Measurements from ENCODE around the gene SUMF1. TPM values are rescaled to one million over a fixed set of nuclear protein-coding genes. Genes with fewer than 3 reads are reported as not detected.

SUMF1 gene
- total RNA-seq: 10.6 and 11.1 TPM in 2 replicates
- long read RNA-seq, transcript SUMF1-201 (9 exons, 2,159 nt): major isoform, 14 of 35 reads
- long read RNA-seq, partial matches to known transcripts: 4 of 35 reads
- long read RNA-seq, other reads (novel, unspliced or antisense): 12 of 35 reads

DNA sequence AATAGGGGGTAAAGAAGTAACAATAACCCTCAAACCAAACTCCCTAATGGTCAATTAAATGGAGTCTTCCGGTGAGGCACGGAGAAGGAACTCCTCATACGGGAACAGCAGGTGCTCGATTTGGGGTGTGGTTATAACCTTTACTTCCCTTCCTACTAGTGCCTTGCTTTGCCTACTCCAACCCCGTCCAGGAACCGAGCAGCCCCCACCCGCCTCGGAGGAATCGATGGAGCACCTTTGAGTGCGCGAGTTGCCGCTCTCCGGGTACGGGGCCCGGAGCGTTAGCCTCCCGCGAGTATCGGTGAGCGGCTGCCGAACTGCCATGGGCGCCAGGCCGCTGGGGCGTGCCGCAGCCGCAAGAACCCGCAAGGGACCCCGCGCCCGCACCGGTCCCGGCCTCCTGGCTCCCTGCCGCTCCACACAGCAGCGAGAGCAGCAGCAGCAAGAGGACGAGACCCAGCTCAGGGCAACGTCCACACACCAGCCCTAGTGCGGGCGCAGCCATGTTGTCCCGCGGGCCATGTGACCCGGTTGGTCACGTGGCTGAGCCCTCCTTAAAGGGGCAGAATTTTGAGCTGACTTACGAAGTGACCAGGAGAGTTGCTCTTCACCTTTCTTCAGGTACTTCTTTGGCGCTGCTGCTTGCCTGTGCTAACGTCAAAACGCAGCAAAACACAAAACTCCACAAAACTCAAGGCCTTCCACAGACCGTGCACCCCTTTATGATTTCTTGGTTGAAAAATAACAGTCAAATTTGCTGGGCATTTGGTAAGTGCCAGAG lies at the start of gene SUMF1:
TSS of gene SUMF1 (minus strand) at position 529 of the 781 bp plus-strand sequence. CDS start at position 505, 24 bp downstream.
- H3K27ac Mint-ChIP-seq (ENCODE audit: unreplicated experiment): peak within 1 kb of the TSS; percentile 96
- no peaks in the 10 kb centered on the region for H3K36me3 Mint-ChIP-seq (ENCODE audit: low read depth)
- DNase-seq (ENCODE audit: low read depth, low spot score): peak; percentile 65
- no peaks in the 10 kb centered on the region for H3K9me3 Mint-ChIP-seq
- H3K4me3 Mint-ChIP-seq: peak within 1 kb of the TSS; percentile 94
- TF ChIP-seq, protein P1, sequence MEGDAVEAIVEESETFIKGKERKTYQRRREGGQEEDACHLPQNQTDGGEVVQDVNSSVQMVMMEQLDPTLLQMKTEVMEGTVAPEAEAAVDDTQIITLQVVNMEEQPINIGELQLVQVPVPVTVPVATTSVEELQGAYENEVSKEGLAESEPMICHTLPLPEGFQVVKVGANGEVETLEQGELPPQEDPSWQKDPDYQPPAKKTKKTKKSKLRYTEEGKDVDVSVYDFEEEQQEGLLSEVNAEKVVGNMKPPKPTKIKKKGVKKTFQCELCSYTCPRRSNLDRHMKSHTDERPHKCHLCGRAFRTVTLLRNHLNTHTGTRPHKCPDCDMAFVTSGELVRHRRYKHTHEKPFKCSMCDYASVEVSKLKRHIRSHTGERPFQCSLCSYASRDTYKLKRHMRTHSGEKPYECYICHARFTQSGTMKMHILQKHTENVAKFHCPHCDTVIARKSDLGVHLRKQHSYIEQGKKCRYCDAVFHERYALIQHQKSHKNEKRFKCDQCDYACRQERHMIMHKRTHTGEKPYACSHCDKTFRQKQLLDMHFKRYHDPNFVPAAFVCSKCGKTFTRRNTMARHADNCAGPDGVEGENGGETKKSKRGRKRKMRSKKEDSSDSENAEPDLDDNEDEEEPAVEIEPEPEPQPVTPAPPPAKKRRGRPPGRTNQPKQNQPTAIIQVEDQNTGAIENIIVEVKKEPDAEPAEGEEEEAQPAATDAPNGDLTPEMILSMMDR (conservative IDR thresholded peaks at IDR 0.05): no peak
- H3K4me1 Mint-ChIP-seq: peaks cover 11% of the 10 kb centered on the region
- H3K27me3 Mint-ChIP-seq (ENCODE audit: low read depth): peaks cover 22% of the 10 kb centered on the region

DNA sequence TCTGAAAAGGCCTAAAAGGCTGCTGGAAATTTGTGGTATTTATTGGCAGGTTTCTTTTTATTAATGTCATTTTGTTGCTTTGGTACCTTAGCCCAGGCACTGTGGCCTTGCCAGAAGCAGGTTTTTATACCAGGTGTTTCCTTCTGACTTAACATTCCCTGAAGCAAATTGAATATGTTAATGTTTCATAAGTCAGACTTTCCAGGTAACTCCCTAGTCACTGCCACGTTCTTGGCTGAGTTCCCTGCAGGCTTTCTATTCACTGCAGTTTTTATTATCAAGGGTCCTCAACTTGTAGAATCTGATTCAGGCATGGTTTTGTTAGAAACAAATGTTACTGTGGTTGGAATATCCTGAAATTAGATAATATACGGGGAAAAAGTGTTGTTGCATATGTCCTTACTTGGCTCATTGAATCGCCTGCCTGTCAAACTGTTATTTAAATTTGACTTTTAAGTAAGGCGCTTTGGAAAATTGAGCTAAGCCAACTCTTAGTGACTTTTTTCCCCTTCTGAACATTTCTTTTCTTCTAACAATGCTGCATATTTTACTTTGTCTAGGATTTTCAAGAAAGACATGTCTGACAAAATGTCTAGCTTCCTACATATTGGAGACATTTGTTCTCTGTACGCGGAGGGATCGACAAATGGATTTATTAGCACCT lies 49.0 kb upstream of the SUMF1 start:
- Mint-ChIP-seq H3K27me3 (ENCODE audit: low read depth) (no peaks in the 10 kb centered on the region), H3K27ac (ENCODE audit: unreplicated experiment) (no peak overlapping the region), H3K36me3 (ENCODE audit: low read depth) (no peaks in the 10 kb centered on the region), H3K4me3 (no peak overlapping the region), H3K9me3 (no peaks in the 10 kb centered on the region), H3K4me1 (peaks cover 8% of the 10 kb centered on the region)
- TF ChIP-seq, protein P1 (conservative IDR thresholded peaks at IDR 0.05): no peak
- no peak for DNase-seq (ENCODE audit: low read depth, low spot score)

DNA sequence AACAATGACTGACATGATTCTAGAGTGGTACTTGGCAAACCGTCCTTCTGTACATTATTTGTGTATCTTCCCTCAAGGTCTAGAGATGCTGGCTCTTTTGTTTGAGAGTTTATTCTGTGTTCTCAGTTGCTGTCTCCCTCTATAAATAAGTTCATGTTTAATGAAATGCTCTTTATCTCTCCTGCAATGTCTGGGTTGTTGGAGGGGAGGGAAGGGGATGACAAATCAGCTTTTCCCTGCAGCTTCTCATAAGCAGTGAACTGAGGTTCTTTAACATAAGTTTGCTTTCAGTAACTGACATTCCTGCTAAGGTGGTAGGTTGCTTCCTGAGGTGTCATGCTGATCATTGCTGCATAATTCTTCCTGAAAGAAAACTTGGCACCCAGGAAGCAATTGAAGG lies 47.8 kb upstream of the SUMF1 start:
- Mint-ChIP-seq H3K4me3 (no peak overlapping the region), H3K27ac (ENCODE audit: unreplicated experiment) (no peak overlapping the region), H3K9me3 (no peaks in the 10 kb centered on the region), H3K36me3 (ENCODE audit: low read depth) (no peaks in the 10 kb centered on the region), H3K27me3 (ENCODE audit: low read depth) (no peaks in the 10 kb centered on the region), H3K4me1 (peaks cover 8% of the 10 kb centered on the region)
- no peak for DNase-seq (ENCODE audit: low read depth, low spot score)
- TF ChIP-seq, protein P1 (conservative IDR thresholded peaks at IDR 0.05): no peak

DNA sequence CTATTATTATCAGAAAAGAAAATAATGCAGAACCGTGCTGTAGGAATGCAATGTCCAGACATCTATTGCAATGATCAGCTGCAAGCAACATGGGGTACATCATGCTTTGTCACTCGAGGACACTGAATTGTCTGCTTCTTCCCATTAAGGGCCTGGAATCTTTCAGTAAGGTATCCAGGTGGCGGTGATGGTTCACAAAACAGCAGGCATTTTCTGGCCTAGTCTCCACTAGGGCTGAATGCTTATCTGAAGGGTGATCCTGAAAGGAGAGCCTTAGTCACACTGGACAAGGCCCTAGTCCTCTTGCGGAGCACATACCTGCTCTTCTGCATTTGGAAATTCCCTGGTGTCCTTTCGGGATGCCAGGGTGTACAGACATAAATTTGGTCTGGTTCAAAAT lies 47.3 kb upstream of the SUMF1 start:
- DNase-seq (ENCODE audit: low read depth, low spot score): no peak

DNA sequence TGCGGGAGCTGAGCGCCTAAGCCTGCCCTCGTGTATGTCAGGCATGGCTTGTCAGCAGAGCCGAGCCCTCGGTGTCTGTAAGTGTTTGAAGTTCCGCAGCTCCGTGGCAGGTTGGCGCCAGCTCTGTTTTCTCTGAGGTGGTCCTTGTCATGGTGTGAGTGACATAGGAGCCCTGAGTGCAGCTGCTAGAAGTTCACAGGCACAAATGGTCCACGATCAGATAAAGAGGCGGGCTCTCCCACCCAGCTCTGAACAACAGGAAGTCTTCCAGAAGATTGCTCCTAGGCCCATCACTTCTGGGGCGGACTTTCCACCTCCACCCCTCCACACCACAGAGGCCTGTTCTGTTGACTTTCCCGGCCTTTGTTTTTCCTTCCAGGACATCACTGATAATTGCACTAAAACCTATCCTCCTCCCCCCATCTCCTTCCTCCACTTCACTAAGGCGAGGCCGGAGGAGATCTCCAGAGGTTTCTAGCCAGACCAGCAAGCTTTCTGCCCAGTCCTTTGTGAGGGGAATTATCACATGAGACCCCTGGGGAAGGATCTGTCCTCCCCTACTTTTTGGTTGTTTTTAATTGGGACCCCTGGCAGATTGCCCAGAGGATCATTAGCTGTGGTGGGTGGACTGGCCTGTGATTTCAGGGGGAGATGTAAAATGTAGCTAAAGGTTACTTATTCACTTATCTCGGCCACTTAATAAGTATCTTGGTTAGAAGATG lies 46.0 kb upstream of the SUMF1 start:
- Mint-ChIP-seq H3K36me3 (ENCODE audit: low read depth) (no peaks in the 10 kb centered on the region), H3K27ac (ENCODE audit: unreplicated experiment) (no peak overlapping the region), H3K4me1 (peaks cover 12% of the 10 kb centered on the region), H3K4me3 (no peak overlapping the region), H3K9me3 (no peaks in the 10 kb centered on the region), H3K27me3 (ENCODE audit: low read depth) (no peaks in the 10 kb centered on the region)
- no peak for DNase-seq (ENCODE audit: low read depth, low spot score)
- TF ChIP-seq, protein P1 (conservative IDR thresholded peaks at IDR 0.05): no peak

More for the DNA sequence above, 47.3 kb upstream of the SUMF1 start:
- no peak overlapping the region for H3K27ac Mint-ChIP-seq (ENCODE audit: unreplicated experiment)
- no peaks in the 10 kb centered on the region for H3K9me3 Mint-ChIP-seq
- TF ChIP-seq, protein P1 (conservative IDR thresholded peaks at IDR 0.05): no peak
- H3K4me1 Mint-ChIP-seq: peaks cover 8% of the 10 kb centered on the region
- H3K27me3 Mint-ChIP-seq (ENCODE audit: low read depth): no peaks in the 10 kb centered on the region
- H3K36me3 Mint-ChIP-seq (ENCODE audit: low read depth): no peaks in the 10 kb centered on the region
- H3K4me3 Mint-ChIP-seq: no peak overlapping the region

Data from neural crest cell (in vitro differentiated cells).